CD4-positive, alpha-beta T cell treated with Interferon alpha-2 for 1 hour (primary cell): ENCODE data around the gene KIF5A.

Experiments
- DNase-seq, 2 donors: peaks; one replicate each; pipeline ENCODE4 v3.0.0-alpha.2; 2020 to 2022

KIF5A gene

DNA sequence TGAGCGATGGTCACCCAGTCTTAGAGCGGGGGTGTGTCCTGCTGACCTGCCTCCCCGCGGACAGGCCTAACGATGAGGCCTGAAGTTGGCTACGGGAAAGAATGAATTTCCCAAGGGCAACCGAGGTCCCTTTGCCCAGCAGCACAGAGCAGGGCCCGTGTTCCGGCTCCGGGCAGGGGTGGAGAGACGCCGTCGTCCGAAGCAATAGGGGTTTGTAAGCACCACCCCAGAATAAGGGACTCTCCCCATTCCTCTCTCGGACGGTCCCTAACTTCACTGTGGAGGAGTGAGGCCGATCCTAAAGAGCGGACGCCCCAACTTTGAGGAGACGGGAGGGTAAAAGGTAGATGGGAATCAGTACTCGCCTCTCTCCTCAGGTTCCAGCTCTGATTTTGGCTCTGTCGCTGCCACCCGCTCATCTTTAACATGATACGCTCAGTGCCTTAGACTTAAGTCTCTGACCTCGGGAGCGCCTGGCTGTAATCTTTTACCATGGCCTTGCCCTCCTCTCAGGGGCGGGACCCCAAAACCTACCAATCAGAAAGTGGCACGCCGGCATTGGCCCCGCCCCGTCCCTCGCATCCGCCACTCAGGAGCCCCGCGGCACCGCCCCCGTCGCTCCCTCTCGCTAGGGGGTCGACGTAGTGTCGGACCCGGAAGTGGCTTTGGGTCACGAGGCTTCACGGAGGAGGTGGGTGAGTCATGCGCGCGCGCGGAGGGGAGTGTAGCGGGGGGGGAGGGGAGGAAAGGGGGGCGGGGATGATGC lies 29.6 kb upstream of the KIF5A start, which contains the start of gene DDIT3:
Gene DDIT3 (minus strand): TSS at position 462 of the 766 bp plus-strand sequence. CDS start 3,108 bp downstream, outside the sequence.
- peak; percentile 100 for DNase-seq

DNA sequence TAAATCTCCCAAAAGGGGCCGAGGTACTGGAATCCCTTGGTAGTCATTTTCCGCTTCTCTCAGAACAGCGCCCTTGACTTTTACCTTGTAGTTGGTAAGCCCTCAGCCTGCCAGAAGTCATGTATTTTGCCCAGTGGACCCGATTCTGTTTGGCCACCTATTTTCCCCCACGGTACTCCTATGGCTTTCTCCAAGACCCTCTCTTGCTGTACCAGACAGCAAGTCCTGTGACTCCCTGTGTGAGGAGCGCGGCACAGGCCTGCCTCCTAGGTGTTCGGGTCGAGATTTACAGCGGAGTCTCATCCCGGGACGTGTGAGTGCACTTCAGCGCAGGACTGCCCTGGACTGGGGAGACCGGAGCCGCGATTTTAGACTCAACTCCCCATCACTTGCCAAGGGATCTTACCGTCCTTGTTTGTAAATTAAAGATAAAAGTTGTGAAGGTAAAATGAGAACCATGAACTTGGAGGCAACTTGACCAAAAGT lies 28.3 kb upstream of the KIF5A start:
- DNase-seq, result no peak

DNA sequence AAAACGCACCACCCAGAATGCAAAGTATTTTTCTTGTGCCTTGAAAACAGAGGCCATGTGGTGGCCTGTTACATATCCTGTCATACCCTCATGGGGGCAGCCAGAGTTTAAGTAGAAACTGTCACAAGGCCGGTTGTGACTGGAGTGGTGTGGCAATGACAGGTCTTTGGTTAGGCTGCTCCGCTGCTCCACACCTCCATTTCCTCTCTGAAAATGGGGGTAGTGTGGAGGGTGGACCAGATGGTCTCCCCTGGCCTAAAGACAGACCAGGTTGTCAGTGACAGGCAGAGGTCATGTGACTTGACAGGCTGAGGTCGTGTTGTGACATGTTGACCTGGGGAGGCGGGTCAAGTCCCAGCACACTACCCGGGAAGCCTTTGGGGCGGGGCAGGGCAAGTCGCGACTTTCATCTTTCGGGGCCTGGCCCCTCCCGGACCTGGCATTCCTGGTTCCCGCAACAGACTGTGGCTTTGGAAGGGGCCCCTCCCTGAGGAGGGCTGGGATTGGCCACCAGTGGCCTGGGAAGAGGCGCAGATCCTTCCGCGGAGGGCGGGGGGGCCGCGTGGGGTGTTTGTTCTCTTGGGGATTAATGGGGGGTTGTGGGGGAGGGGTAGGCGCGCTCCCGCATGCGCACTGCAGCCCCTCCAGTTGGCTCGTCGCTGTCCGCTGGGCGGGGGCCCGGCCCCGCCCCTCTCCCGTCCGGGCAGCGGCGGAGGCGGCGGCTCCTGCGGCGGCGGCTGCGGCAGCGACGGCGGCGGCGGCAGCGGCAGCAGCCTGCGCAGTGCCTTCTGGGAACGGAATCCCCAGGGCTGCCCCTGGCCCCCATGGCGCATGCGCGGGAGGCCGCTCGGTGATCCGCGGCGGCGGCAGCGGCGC lies 27.6 kb upstream of the KIF5A start, which contains the start of gene MBD6:
Gene MBD6 (plus strand): TSS at position 814 of the 876 bp plus-strand sequence. CDS start 1,480 bp downstream, outside the sequence.
- peak; percentile 92 to 94 for DNase-seq

DNA sequence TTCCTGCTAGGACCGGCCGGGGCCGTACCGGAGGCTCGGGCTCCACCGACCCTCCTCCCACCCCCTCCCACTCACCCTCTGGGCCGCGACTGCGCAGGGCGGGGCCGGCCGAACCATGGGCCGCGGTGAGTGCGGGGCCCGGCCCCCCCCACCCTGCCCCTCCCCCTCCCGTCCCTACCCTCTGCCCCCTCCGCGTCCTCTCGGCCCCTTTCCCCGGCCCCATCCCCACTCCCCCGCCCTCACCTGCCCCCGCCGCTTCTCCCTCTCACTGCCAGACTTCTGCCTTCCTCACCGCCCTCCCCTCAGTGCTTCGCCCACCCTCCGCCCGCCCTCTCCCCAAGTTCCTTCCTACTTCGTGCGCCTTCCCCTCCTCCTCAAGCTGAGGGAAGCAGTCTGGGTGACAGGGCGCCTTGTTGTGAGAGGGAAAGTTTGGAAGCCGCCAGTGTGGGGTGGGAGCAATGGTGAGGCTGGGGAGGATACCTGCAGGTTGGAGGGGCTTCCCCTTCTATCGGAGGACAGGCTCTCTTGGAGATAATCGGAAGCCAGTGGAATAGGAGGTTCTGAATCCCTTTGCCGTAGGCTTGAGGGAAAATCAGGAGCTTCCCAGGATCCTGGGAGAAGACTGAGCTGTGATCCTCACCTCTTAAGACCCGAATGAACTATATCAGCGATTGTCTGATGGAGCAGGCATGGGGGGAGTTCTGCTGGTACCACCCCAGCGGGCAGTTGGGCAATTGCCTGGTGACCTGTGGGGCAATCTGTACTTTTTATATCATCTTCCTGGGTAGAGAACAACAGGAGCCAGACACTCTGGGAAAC lies 26.7 kb upstream of the KIF5A start:
- DNase-seq, result peak in 1 of 2 donors; percentile 57

DNA sequence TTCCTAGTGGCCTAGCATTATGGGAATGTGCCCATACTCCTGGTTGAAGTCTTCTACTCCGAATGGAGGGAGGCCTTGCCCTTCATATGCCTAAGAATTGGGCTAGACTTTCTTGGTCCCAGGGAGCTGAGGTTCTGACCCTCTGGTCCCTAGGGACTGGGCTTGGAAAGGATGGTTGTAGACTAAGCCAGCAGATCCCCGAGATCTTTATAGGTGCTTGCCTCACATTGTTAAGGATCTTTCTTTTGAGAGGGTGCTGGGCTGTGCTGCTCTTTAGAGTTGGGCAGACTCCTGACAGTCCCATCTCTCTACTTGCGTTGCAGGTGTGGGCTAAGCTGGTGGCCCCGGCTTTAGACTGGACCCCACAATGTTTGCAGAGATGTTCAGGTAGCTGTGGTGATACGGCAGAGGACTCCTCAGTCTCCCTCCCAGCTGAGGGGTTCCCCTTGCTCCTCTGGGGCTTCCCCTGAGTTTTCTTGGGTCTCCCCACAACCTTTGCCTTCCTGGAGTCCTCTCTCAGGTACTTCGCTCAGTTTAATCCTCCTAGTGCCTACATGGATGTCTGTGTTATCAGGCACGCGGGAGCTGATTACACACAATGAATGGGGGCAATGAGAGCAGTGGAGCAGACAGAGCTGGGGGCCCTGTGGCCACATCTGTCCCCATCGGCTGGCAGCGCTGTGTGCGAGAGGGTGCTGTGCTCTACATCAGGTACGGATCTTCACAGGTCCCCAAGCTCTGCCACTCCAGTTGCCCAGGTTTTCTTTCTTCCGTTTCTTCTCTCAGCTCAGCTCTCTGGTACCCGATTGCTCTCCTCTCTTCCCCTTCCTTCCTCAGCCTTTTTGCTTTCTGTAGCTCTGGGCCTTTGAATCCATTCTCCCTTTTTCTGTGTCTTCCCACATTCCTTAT lies 25.9 kb upstream of the KIF5A start:
- DNase-seq, result peak in 1 of 2 donors; percentile 33

DNA sequence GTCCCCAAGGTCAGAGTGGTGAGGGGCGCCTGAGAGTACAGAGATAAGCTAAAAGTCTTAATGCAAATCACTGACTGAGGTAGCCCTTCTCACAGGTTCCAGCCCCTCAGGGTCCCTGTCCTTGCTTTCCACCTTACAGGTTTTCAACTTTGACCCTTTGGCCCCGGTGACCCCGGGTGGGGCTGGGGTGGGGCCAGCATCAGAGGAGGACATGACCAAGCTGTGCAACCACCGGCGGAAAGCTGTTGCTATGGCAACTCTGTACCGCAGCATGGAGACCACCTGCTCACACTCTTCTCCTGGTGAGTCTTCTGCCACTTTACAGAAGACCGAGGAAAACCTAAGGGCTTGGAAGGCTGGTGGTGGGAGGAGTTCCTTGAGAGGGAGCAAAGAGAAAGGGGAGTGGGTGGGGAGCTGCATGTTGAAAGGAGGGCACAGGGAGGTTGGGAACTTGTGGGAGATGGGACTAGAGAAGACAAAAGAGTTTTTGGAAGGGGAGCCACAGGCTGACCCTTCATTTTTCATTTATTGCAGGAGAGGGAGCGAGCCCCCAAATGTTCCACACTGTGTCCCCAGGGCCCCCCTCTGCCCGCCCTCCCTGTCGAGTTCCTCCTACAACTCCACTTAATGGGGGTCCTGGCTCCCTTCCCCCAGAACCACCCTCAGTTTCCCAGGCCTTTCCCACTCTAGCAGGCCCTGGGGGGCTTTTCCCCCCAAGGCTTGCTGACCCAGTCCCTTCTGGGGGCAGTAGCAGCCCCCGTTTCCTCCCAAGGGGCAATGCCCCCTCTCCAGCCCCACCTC lies 24.8 kb upstream of the KIF5A start:
- DNase-seq, result no peak

DNA sequence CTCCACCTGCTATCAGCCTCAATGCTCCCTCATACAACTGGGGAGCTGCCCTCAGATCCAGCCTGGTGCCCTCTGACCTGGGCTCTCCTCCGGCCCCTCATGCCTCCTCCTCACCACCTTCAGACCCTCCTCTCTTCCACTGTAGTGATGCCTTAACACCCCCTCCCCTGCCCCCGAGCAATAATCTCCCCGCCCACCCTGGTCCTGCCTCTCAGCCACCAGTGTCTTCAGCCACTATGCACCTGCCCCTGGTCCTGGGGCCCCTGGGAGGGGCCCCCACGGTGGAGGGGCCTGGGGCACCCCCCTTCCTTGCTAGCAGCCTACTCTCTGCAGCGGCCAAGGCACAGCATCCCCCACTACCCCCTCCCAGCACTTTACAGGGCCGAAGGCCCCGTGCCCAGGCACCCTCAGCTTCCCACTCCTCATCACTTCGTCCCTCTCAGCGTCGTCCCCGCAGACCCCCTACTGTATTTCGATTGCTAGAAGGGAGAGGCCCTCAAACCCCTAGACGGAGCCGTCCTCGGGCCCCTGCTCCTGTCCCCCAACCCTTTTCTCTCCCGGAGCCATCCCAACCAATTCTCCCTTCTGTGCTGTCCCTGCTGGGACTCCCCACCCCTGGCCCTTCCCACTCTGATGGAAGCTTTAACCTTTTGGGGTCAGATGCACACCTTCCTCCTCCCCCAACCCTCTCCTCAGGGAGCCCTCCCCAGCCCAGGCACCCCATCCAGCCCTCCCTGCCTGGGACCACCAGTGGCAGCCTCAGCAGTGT lies 24.0 kb upstream of the KIF5A start:
- no peak for DNase-seq

DNA sequence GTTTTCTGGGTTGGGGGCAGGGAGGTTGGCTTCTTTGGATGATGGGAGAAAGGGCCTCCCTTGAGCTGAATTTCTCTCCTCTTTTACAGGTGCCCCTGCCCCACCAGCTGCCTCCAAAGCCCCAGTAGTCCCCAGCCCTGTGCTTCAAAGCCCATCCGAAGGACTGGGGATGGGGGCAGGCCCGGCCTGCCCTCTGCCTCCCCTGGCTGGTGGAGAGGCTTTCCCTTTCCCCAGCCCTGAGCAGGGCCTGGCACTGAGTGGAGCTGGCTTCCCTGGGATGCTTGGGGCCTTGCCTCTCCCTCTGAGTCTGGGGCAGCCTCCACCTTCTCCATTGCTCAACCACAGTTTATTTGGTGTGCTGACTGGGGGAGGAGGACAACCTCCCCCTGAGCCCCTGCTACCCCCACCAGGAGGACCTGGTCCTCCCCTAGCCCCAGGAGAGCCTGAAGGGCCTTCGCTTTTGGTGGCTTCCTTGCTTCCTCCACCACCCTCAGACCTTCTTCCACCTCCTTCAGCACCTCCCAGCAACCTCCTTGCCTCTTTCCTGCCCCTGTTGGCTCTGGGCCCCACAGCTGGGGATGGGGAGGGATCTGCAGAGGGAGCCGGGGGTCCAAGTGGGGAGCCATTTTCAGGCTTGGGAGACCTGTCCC lies 23.2 kb upstream of the KIF5A start:
- DNase-seq, result no peak

DNA sequence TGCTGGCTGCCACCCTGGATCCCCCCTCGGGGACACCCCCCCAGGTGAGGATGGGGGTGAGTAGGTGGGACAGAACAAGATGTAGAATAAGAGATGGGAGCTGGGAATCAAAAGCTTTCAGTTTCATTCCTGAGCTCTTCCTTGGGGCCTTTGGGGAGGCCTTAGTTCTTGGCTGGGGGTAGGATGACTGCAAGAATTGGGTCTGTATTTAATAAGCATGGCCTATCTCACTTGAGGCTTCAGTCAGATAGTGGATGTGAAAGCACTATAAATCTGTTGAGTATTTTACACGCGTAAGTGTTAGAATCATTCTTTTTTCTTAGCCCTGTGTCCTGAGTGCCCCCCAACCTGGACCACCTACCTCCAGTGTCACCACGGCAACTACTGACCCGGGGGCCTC lies 22.7 kb upstream of the KIF5A start:
- DNase-seq, result no peak

DNA sequence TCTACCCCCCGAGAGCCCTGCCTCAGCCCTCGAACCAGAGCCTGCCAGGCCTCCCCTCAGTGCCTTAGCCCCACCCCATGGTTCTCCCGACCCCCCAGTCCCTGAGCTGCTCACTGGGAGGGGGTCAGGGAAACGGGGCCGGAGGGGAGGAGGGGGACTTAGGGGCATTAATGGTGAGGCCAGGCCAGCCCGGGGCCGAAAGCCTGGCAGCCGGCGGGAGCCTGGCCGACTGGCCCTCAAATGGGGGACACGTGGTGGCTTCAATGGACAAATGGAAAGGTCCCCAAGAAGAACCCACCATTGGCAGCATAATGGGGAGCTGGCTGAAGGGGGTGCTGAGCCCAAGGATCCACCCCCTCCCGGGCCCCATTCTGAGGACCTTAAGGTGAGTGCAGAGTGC lies 21.7 kb upstream of the KIF5A start:
- DNase-seq, result no peak

DNA sequence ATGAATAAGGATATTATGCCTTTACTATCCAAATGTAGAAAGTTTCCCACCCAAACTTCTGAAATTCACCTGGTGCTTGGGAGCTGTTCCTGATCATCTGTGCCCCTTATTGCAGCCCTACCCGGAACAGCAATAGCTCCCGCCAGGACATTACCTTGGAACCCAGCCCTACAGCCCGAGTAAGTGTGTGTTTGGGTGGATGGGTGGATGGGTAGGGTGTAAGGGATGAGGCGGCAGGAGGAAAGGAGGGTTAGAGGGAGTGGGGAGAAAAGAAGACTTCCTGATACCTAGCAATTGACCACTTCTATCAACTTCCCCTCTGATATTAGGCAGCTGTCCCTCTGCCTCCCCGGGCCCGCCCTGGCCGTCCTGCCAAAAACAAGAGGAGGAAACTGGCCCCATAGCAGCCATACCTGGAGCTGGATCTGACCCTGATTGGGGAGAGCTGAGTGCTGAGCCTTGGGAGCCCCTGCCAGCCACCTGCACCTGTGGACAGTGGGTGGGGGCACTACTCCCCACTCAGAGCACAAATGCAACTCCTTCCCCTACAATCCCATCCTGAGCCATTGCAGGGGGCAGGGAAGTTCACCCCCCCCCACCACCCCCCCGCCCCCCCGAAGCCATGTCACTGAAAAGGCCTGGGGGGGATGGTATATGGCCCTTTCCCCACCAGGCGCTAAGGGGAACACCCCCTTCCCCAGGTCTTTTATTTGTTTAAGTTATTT lies 20.9 kb upstream of the KIF5A start:
- no peak for DNase-seq

DNA sequence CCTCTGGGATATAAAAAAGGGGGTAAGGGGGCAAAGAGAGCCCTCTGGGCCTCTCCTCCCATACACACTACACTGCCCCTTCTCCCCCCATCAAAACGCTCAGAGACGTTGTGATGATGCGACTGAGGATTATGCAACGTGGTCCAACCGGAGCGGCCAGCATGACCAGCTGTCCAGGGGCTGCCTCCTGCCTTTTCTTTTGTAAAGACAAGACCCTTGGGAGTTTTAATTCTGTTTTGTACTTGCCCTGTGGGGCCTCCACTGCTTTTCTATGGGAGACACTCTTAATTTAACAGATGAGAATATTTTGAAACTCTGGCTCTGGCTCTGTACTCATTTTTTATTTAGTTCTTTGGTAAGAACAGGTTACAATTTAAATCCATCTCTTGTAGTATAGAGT lies 20.0 kb upstream of the KIF5A start:
- DNase-seq, result no peak

DNA sequence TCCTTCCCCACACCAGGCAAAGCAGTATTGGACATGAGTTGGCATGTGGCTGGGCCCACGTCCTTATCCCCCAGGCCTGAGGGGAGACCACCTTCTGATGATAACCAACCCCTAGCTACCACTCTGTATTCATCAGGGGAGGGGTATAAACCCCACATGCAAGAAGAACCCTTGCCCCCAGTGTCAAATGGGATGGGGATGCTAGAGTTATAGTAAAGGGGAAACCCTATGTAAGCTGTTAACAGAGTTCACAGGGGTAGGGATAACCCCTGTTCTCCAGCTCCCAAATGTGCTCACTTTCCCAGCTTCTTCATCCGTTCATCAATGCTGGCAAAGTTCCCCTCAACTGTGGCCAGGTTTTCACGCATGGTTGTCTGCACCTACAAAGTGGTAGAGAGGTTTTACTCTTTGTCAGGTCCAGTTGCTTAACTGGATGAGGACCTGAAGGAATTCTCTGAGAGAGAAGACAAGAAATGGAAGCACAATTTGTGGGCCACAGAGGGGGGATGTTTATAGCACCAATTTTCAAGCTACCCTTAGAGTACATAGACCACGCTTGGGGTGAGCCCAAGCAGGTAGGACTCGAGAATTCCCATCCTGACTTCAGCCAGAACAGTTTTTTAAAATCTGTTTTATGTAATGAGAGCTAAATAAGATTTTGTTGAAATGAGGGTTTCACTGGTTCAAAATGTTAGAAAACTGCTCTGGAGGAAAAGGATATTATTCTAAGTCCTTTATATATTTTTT lies 19.3 kb upstream of the KIF5A start:
- DNase-seq, result no peak

DNA sequence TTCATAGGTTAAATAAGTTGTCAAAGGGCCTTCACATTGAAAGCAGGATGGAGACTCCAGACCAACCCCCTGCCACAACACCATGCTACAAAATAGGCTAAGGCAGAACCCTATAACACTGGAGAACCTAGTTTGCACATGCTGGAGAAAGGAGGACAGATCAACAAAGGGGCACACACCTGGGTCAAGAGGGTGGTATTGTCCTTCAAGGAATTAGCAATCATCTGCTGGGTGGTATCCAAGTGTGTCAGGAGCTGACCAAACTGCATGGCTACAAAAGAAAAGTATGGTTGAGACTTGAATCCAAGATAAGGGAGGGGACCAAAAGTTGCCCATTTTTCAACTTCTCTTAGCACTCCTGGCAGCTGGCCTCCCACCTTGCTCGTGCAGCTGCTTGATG lies 18.0 kb upstream of the KIF5A start:
- DNase-seq, result no peak

DNA sequence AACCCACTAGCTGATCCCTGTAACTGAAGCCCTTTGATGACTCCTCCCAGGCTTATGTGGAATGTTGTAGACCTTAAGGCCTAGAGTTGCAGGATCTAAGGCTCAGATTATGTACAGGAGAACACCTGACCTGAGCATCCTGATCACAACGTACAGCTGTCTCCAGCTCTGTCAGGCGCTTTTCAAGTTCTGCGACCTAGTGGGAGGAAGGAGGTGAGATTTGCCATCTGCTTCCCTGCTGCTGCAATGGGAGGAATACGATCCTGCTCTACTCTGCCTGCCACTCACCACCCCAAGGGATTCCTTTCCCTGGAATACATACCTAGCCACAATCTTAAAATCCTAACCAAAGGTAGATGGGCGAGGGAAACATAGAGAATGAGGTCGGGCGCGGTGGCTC lies 16.7 kb upstream of the KIF5A start:
- DNase-seq, result no peak

DNA sequence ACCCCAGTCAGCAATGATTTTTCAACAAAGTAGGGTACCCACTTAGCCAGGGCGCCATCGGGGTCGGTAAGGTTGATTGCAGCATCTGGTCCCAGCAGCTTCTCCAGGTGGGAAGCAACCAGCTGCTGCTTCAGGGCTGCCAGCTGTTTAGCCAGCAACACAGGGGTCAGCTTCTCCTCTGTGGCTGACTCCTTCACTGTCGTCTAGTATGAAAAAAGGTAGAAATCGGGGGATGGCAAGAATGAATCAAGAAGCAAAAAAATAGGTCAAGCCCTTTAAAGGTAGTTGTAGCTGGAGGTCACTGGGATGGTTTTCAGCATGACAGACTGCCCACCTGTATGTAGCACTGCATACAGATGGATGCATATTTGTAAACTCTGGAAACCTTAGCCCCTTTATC lies 15.6 kb upstream of the KIF5A start:
- no peak for DNase-seq

DNA sequence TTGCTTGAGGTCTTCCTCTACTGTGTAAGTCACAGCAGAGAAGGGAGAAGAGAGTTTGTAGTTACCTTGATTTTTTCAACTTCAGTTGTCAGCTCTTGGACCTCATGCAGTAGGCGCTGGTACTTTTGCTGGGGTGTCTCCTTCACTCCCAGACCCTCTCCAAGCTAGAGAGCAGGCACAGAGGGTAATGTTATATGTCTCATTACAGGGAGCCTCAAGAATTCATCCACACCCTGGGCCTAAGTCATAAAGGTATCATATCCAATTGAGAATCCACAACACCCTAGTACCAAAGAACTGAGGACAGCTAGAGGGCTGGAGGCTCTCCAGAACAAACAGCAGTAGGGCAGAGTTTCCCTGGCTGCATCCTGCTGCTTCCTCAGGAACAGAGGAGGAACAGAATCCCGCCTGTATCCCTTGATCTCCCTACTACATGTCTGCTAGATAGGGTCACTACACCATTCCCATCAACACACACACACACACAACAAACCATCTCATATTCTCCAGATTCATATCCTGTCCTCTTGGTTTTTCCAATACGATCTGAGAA lies 14.8 kb upstream of the KIF5A start:
- no peak for DNase-seq
